Cardiac septum (tissue), 1 donor: ENCODE results near the gene C14orf93. TPM values are rescaled to one million over a fixed set of nuclear protein-coding genes. Genes with fewer than 3 reads are reported as not detected.

Experiments used
- DNase-seq: peaks from one replicate; pipeline ENCODE4 v3.0.0-alpha.2; 2020; ENCODE audit warnings: low spot score
- intact Hi-C: fragments of 100-400 bp; cut with DNase I; formaldehyde crosslinking; loops from one replicate; pipeline ENCODE4 v1.14.0; 2022
- total RNA-seq: library from RNA; stranded (reverse); fragmentation: NEBNext Ultra II Directional; extraction: Animal tissue kit (Norgen Biotek cat#: 25700); gene quantifications from one replicate; pipeline ENCODE4 v1.2.1, GENCODE V29; 2021
- donor health status: DM: no; HTN: no; CAD: no.

The C14orf93 gene
- total RNA-seq, 1 donor from 2014 or later = 3.7 TPM

- intact Hi-C loops = no loop called here
These were observed 64.3 kb downstream of the C14orf93 start for GRCh38 chr14:22945642-22946041.

DNA sequence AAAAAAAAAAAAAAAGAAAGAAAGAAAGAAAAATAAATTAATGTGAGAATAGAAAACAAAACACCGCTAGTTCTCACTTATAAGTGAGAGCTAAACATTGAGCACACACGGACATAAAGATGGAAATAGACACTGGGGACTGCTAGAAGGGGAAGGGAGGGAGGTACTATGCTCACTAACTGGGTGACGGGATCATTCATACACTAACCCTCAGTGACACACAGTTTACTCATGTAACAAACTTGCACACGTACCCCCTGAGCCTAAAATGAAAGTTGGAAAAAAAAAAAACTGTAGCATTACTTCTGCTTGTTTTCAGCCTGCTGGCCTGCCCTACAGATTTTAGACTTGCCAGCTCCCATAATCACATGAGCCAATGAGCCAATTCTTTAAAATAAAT, 70.3 kb downstream of the C14orf93 start:
- DNase-seq = no peak
- intact Hi-C loops = no loop called here

More at GRCh38 chr14:22945642-22946041, 64.3 kb downstream of the C14orf93 start:
- DNase-seq = no peak

Other genes with a start within 250 kb of the C14orf93 start
- 111 TPM for gene OXA1L, start 243.5 kb downstream of the C14orf93 start, total RNA-seq
- 2.3 TPM for gene SLC7A7, start 194.7 kb downstream of the C14orf93 start, total RNA-seq
- gene MRPL52, start 180.3 kb downstream of the C14orf93 start, total RNA-seq = 96.7 TPM
- gene MMP14, start 173.6 kb downstream of the C14orf93 start, total RNA-seq = 26.1 TPM
- 71.0 TPM for gene LRP10, start 138.4 kb downstream of the C14orf93 start, total RNA-seq
- 0.19 TPM for gene REM2, start 126.9 kb downstream of the C14orf93 start, total RNA-seq
- gene RBM23, start 91.0 kb downstream of the C14orf93 start, total RNA-seq = 48.1 TPM
- 40.2 TPM for gene PRMT5, start 80.8 kb downstream of the C14orf93 start, total RNA-seq
- gene HAUS4, start 53.1 kb downstream of the C14orf93 start, total RNA-seq = 16.5 TPM
- gene AJUBA, start 27.6 kb downstream of the C14orf93 start, total RNA-seq = 14.0 TPM
- 120 TPM for gene PSMB5, start 24.8 kb upstream of the C14orf93 start, total RNA-seq
- not detected for gene PSMB11, start 32.1 kb upstream of the C14orf93 start, total RNA-seq
- 2.6 TPM for gene CDH24, start 47.4 kb upstream of the C14orf93 start, total RNA-seq
- gene ACIN1, start 85.0 kb upstream of the C14orf93 start, total RNA-seq = 72.4 TPM
- 28.9 TPM for gene C14orf119, start 85.4 kb upstream of the C14orf93 start, total RNA-seq
- not detected for gene CIROP, start 94.8 kb upstream of the C14orf93 start, total RNA-seq
- gene CEBPE, start 109.1 kb upstream of the C14orf93 start, total RNA-seq = not detected
- 4.4 TPM for gene SLC7A8, start 173.5 kb upstream of the C14orf93 start, total RNA-seq
- gene RNF212B, start 227.8 kb upstream of the C14orf93 start, total RNA-seq = not detected